Measurements from ENCODE around the gene CREM.
"Not testable (repeated sequence)": the region's sequence is repeated elsewhere in the genome, so short reads cannot be mapped to it uniquely, and the experiment has no call there.

The CREM gene

DNA sequence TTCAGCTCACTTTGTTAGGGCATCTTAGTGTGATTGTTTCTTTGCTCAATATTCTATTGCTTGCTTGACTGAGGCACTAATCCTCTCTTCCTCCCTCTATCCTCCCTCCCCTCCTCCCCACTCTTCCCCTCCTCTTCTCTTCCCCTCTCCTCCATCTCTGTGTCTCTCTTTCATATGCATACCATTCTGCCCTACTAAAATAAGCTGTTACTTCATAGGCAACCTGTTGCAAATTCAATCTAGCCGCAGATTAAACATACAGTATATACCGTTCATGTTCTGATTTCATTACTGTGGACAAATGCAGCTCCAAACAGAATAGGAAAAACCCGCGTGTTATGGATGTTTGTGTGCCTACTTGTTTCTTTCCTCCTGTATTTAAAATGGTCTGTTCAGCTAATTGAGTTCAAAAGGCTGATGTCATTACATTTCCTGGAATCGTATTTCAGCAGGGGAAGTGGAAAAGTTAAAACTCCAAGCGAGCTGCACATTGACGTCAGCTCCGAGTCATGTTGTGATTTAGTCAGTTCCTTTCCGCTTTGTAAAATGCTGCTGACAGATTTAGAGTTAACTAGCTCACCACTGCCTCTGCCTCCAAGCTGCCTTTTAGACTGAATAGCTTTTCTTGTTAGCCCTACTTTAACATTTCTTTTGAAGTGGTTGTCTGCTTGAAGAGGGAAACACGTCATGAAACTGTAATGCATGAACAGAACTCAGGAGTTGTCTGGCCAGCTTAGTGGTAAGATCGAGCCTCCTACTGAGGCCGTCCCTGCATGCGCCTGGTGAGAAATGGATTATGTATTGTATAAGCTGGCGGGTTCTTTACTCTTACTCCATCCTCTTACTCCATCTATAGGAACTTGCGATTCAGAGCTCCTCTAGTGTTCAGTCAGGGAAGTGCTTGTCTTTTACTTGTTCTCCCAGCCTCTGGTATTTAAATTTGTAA lies 69.0 kb downstream of the CREM start:
- peak; percentile 18 to 58 (median 44) for DNase-seq

DNA sequence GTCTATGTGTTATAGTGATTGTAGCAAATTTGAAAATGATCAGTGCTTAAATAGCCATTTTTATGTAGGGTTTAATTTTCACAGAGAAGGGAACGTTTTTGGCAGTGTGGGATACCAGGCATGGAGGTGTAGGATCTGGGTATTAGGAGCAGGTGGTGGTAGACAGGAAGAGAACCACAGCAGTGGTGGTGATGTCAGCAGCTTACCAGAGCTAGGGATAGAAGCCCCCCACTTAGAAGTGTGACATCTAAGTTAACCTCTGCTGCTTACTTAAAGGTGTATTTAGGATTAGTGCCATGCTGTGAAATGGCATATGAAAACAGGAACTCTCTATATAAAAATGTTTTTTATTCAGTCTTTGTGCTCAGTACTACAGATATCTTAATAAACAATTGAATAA lies 73.8 kb downstream of the CREM start:
- no peak for DNase-seq

DNA sequence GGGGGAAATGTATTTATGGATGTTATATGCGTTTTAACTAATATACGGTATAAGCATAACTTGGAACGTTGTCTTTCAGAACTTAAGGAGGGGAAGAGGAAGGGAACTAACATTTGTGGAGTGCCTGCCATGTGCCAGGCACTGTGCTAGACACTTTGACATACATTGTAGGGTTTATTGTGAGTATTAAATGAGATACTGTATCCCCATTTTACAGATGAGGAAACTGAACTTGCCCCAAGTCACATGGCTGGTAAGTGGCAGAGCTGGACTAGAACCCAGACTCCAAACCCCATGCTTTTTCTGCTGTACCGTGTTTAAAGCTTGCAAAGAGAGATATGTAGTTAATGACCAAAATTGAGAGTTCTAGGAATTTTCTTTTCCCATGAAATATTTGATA lies 74.6 kb downstream of the CREM start:
- DNase-seq = no peak

DNA sequence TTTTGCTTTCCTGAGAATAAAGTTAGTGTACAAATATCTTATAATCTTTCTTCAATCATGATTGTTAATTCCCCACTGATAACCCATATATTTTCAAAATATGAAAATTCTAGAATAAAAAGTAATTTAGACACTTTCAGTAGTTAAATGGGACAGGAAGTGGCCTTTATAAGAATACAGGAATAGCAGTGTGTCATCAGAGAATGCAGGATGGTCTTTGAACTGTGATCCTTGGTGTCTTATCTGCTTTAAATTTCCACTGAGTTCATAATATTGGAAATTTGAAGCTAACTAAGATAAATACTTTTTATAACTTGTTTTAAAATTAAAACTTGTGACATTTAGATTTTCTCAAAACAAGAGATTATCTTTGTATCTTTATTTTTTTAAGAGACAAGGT lies 75.4 kb downstream of the CREM start:
- no peak for DNase-seq

DNA sequence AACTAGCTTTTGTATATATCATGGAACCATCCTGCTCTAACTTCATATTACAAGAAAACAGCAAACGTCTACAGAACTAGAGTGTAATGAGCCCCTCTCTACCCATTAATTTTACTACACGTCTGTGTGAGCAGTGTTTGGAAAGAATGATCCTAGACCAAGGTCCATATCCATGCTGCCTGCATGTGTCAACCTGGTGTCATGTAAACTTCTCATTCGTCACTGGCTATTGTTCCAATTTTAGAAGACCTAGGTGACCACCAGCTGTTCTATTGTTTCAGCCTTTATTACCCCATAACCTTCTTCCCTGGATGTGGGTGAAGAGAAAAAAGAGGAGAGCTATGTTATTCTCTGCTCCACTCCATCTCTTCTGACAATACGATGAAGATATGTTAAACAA lies 77.1 kb downstream of the CREM start:
- DNase-seq = no peak

DNA sequence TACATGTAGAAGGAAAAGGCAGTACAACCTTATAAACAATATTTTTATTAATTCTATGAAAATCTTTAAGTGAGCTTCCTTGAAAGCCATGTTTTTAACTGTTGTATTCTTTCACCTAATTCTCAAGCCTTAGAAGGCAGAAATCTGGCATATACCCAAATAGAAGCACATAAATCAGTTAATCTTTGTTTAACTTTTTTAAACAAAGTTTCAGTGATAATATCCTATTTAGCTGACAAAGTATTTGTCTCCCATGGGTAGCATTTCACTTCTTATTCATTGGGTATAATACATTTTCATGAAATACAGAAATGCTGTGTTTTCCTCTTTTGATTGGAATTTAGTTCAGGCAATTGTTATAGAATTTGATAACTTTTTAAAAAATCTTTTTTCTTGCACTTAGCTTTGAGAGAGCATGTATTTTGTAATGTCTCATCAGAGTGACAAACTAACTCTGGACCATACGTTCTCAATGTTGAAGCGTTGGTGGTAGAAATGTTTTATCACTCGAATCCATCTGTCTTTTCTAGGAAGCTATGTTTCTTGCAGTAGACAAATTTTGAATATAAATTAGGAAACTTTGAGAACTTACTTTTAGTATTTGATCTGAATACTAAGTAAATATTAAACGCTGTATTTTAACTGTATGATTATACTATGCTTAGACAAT lies 78.1 kb downstream of the CREM start:
- DNase-seq = no peak

DNA sequence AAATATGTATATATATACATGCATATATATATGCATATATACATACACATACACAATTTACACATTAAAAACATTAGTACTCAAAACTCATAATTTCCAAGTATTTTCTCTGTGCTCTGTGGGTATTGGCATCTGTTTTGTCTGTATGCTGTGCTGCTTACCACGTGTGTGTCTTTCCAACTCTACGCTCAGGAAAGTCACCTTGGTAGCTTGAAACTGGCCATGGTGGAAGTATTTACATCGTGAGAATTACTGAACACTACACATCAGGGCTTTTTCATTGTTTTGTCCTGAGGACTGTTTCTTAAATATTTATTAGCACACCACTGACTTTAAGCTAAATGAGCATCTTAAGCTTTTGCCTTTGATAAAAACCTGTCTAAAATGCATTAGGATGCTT lies 79.6 kb downstream of the CREM start:
- DNase-seq = no peak

DNA sequence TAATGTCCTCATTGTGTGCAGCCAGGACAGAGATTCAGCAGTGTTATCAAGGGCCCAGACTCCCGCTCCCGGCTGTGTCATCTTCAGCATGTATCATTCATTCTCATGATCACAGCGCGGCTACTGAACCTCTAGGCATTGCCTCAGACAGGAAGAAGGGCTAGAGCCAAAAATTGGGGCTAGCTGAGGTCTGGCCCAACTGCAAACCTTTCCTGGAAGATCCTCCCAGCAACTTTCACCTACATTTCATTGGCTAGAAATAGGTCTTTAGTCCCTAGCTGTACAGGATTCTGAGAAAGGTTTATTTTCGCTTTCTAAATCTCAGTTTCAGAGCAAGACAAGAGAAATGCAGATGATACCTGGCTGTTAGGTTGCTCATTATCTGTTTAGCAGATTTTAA lies 81.9 kb downstream of the CREM start:
- DNase-seq = no peak

DNA sequence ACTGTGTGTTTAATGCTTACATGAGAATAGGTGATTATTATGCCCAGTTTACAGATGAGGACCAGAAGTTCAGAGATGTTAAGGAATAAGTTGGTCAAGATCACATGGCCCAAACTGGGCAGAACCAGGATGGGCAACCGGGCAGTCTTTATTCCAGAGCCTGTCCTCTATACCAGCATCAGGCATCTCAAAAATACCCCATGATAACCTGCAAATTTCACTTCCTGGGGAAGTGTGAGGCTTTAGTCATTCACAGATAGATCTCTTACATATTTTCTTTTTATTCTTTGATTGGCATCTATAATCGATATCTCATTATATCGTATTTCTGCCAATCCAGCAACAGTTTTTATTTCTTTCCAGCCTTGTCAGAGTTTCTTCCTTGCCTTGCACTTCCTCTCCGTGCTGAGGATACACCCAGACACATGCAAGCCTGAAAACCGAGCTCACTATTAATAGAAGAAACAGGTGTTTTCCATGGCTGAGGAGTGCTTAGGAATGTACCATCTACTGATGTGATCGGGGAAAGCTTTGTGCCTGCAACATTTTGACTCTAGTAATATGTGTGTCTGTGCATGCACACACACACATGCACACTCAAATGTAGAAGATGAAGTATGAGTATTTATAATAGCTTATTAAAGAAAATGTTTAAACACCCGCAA lies 82.4 kb downstream of the CREM start:
- no peak for DNase-seq

DNA sequence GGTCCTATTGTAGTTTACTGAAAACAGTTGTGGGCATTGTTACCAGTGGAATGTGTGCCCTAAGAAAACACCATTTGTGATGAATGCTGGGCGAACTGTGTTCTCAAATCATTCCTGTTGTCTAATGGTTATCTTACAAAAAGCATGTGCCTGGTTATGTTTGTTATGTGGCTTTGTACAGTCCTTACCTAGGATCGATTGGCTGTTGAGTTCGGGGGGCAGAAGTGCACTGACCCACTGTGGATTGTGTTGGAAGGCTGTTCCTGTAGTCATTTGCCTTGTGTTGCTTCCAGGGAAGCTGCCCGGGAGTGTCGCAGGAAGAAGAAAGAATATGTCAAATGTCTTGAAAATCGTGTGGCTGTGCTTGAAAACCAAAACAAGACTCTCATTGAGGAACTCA lies 84.3 kb downstream of the CREM start:
- DNase-seq = no peak

DNA sequence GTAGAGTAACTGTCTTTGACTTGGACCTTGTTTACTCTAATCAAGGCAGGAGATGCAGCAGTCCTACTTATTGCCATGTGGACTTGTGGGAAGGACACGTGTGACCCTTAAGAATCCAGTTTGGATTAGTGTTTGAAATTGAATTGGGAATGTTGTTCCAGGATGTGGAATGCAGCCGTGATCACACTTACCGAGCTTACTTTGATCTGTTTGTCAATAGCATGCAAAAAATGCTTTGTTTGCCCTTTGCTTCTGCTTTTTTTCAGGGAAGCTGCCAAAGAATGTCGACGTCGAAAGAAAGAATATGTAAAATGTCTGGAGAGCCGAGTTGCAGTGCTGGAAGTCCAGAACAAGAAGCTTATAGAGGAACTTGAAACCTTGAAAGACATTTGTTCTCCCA lies 84.7 kb downstream of the CREM start:
- DNase-seq = no peak

DNA sequence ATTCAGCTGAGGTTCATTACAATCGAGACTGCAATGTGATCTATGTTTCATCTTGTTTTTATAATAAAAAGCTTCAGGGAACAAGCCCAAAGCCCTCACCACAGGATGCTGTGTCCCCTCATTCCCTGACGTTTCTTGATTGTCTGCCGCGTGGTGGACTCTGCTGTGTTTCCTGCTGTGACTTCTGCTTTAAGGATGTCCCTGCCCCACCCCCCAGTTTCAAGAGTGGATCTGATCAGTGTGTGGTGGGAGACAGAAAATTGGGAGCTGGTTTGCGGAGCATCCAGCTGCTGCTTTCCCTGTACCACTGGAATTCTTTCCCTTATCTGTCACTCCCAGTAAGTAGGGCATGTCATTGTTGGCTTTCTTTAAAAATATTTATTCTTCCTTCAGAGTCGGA lies 86.2 kb downstream of the CREM start:
- no peak for DNase-seq

DNA sequence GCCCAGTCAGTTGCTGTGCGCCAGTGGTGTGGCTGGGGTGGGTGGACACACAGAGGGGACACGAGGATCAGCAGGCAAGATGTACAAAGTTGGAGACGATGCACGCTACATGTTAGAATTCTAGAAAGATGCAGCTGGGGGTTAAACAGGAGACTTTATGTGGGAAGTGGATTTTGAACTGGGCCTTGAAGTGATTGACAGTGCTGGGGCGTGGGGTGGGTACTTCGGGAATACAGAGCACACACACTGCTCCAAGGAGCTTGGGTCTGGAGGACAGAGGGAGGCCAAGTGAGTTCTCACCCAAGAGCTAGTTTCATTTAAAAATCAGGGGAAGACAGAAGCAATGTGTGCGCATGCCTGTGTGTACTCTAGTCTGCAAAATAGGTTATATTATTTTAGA lies 87.1 kb downstream of the CREM start:
- DNase-seq = no peak

DNA sequence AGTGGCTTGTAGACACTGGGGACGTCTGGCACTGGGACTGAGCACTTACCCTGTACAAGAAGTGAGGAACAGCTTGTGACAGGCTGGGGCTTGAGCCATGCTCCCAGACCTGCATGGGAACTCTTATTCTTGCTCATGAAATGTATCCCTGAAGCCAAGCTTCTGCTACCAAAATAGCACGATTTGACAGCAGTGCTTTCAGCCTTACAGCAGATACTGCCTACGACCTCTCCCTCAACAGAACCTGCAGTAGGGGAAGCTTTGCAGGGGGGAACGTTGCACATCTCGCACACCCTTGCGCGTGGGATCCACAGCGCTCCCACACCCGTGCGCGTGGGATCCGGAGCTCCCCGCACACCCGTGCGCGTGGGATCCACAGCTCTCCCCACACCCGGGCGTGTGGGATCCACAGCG lies 88.0 kb downstream of the CREM start:
- no peak for DNase-seq

DNA sequence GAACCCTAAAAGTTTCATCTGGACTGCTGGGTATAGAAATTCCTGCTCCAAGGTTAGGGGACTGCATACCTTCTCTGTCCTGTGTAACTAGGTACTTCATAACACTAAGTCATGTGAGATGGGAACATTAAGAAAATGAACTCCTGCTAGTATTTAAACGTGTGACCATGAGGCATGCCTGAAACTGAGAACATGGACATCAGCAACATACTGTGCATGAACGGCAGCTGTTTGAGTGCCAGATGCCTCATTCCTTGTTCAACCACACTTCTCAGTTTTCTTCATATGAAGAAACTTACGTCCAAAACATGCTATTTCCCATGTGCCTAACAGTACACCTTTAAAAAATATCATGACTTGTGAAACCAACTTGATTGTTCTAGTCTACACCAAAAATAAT lies 88.5 kb downstream of the CREM start:
- DNase-seq = no peak

DNA sequence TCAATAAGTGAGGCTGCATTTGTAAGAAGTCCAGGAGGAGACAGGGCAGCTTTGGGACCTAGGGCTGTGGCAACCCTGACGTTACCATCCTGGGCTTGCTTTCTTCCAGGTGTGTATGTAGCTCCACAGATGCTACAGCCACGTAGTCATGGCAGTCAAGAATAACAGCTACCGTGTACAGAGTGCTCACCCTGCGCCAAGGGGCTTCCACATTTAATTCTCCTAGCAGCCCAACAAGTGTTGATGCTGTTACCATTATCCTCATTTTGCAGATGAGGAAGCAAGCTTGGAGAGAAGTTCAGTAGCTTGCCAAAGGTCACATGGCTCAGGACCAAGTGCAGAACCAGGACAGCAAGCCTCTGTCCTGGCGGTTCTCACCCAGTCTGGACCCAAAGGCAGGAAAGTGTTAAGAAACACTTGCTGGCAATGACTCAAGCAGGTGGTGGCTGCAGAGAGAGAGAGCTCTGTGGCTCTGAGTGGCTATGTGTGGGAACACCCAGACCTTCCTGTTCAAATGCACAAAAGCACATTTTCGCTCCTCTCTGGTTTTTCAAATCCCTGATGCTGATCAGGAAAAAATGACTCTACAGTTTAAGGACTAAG lies 89.8 kb downstream of the CREM start:
- no peak for DNase-seq

DNA sequence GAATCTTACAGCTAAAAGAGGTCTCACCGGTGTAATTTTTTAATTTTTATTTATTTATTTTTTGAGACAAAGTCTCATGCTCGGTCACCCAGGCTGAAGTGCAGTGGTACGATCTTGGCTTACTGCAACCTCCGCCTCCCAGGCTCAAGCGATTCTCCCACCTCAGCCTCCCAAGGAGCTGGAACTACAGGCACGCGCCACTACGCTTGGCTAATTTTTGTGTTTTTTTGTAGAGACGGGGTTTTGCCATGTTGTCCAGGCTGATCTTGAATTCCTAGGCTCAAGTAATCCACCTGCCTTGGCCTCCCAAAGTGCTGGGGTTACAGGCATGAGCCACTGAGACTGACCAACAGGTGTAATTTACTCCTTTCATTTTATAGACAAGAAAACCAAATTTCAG lies 90.3 kb downstream of the CREM start:
- not testable (repeated sequence) for DNase-seq

DNA sequence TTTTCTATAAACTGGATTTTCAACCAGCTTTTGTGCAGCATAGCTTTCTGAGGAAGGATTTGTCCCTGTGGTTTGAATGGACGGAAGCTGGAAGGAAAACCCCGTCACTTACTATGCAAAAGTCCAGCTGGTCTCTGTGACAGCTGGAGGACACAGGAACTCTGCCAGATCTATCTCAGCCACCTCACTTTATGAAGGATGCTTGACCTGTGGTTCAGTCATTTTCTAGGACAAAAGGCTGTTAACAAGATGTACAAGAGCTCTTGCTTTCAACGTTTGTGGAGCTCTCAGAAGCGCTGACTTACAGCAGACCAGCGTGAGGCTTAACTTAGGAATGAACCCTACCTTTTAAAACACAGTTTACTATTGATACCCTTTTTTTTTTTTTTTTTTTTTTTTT lies 90.8 kb downstream of the CREM start:
- no peak for DNase-seq

DNA sequence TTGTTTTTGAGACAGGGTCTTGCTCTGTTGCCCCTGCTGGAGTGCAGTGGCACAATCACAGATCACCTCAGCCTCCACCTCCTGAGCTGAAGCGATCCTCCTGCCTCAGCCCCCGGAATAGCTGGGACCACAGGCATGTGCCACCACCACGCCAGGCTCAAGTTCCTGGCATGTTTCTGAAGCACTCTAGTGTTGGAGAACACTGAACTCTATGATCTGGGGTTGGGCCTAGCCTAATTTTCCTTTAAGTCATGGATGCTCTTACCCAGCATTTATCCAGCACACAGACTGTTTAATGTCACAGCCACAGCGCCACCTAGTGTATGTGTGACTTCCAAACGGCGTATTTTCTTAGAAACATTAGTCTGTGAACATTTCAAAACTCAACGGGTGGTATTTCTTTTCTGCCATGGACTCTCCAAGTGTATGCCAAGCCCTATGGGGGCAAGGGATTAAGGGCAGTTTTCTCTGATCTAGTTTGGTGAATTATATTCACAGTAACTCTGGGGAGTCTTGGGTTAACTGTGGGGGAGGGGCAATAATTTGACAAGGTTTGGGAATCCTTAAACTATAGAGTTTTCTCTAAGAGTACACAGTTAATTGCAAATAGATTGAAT lies 91.8 kb downstream of the CREM start:
- DNase-seq = peak; percentile 55 to 77 (median 64)

DNA sequence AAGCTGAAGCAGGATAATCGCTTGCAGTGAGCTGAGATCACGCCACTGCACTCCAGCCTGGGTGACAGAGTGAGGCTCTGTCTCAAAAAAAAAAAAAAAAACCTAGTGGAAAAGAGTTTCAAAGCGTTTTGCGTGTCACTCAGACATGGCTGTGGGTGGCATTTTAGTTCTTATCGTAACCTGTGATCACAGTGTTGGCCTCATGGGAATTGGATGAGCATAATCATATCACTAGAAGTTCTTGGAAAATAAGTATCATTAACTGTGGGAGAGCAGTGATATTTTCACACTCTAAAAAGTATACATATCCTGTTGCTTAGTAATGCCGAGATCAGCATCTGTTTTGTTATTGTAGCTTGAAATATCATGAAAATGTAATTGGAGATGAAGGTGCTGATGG lies 92.6 kb downstream of the CREM start:
- DNase-seq = no peak

DNA sequence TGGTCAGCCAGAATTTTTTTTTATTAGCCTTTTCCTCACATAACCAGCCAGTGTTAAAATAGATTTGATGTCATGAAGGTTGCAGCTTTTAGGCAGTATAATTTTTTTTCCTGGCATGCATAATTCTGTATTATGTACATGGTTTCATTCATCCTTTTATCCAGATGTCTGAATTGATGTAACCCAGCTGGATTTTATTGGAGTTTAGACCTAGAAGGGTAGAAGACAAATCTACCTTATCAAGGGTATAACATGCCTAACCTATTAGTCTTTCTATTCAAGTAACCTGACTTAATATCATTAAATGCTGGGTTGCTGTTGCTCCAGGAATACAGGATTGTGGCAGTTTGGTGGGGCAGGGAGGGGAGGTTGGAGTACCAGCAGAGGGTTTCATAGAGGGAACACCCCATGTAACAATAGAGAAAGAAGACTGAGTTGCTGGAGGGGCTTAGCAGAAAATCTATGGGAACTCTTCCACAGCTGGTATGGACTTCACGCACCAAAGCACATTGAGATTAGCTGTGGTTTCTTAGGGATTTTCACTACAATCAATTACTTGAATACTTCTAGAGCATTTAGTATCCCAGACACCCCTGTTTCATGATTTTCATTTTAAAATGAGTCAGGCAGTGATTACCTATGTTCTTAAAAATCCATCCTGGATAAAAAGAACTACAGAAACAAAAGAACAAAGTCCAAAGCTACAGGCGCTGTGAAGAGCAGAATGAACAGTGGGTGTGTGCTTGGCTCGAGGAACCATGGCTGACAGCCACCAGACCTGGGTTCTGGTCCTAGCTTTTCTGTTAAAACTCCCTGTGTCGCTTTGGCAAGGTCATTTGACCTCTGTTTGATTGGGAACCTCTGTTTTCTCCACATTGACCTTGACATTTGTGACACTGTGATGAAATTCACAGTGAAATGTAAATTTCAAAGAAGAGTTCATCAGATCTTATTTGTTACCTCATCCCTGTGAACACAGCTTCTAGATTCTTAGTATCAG lies 93.5 kb downstream of the CREM start:
- DNase-seq = no peak

DNA sequence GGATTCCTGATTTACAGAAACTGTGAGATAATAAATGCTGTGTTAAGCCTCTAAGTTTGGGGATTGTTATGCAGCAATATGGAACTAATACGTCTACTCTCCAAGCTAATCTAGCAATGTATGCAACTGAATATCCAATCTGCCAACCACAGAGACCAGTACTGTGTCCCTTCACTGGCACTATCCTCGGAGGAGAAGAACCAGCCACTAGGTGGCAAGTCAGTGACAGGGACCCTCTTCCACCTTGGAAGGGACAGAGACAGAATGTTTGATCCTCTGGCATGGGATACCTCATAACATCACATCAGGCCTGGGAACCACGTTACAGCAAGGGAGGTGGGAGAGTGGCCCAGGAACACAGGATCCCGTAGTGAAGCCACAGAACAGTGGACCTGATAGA lies 96.4 kb downstream of the CREM start:
- DNase-seq = no peak
